Esophagus muscularis mucosa (tissue), 4 donors: ENCODE measurements around the gene ABHD8.

Source experiments
- EP300 ChIP-seq: sonication (generic); formaldehyde crosslinking; IDR thresholded peaks from one replicate; pipeline ENCODE4 v1.6.1; 2017; ENCODE audit warnings: antibody characterized with exemption
- POLR2A ChIP-seq: fragments of 450-650 bp; IDR thresholded peaks from one replicate; pipeline ENCODE4 v1.6.1; 2017; ENCODE audit warnings: antibody characterized with exemption, moderate library complexity, mild to moderate bottlenecking, low read depth
- POLR2AphosphoS5 ChIP-seq, 2 donors: sonication (generic); formaldehyde crosslinking; IDR thresholded peaks; one replicate each; pipeline ENCODE4 v1.6.1; 2017; ENCODE audit warnings: antibody characterized with exemption in 2 of 2
- TF ChIP-seq, protein P1 (sequence below), 3 experiments: fragments of 200-600 bp in 2 of 3; fragments of 450-650 bp in 1 of 3; sonication (generic) in 2 of 3; IDR thresholded peaks; one replicate each; pipeline ENCODE4 v1.5.1; 2017 to 2019; ENCODE audit warnings: antibody characterized with exemption in 3 of 3, mild to moderate bottlenecking in 2 of 3, moderate library complexity in 1 of 3

DNA sequence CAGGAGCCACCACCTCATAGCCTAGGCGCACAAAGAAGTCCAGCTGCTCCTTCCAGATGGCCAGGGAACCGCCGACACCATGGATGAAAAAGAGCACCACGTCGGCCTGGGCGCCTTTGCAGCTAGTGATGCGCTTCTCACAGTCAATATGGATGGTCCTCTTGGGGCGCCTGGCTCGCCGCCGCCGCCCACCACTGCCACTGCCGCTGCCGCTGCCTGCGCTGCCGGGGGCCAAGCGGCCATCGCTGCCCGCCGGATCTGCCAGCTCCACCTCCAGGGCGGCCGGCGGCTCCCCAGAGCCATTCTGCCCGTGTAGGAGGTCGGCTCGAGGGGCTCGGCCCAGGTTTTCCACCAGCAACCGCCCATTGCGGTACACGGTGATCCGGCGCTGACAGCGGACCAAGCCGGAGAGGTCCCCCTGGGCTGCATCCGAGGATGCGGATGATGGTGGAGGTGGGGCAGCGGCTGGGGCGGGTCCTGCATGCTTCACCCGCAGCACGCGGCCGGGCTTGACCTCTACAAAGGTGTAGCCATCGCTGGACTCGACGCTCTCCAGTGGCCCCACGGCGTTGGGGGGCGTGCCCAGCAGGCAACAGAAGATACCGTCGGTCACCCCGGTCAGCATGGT lies 2.1 kb downstream of the ABHD8 start:
- TF ChIP-seq, protein P1, sequence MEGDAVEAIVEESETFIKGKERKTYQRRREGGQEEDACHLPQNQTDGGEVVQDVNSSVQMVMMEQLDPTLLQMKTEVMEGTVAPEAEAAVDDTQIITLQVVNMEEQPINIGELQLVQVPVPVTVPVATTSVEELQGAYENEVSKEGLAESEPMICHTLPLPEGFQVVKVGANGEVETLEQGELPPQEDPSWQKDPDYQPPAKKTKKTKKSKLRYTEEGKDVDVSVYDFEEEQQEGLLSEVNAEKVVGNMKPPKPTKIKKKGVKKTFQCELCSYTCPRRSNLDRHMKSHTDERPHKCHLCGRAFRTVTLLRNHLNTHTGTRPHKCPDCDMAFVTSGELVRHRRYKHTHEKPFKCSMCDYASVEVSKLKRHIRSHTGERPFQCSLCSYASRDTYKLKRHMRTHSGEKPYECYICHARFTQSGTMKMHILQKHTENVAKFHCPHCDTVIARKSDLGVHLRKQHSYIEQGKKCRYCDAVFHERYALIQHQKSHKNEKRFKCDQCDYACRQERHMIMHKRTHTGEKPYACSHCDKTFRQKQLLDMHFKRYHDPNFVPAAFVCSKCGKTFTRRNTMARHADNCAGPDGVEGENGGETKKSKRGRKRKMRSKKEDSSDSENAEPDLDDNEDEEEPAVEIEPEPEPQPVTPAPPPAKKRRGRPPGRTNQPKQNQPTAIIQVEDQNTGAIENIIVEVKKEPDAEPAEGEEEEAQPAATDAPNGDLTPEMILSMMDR (IDR thresholded peaks at IDR 0.05), result no peak
- TF ChIP-seq POLR2A (no peak), POLR2AphosphoS5 (IDR thresholded peaks at IDR 0.05) (no peak), EP300 (no peak)
